Retinal pigment epithelial cell (primary cell): ENCODE data around the gene GAGE10.
"Not testable (repeated sequence)": the region's sequence is repeated elsewhere in the genome, so short reads cannot be mapped to it uniquely, and the experiment has no call there.

Source experiments
- DNase-seq: peaks from one replicate; pipeline ENCODE4 v3.0.0-alpha.2; 2010; ENCODE audit warnings: low read depth
- H3K4me3 ChIP-seq: 2 replicates; pipeline ENCODE4 v1.5.1; 2011; ENCODE audit warnings: mild to moderate bottlenecking, low read length, control low read depth, moderate library complexity
- CTCF ChIP-seq: conservative IDR thresholded peaks from 2 replicates; pipeline ENCODE4 v1.5.1; 2011; ENCODE audit warnings: low read depth, low read length, control low read depth, inconsistent platforms

The GAGE10 gene

GRCh38 chrX:49308604-49309269 is 5.3 kb downstream of the GAGE10 start:
- no peak for DNase-seq
- no peak overlapping the region for H3K4me3 ChIP-seq
- TF ChIP-seq CTCF: no peak

DNA sequence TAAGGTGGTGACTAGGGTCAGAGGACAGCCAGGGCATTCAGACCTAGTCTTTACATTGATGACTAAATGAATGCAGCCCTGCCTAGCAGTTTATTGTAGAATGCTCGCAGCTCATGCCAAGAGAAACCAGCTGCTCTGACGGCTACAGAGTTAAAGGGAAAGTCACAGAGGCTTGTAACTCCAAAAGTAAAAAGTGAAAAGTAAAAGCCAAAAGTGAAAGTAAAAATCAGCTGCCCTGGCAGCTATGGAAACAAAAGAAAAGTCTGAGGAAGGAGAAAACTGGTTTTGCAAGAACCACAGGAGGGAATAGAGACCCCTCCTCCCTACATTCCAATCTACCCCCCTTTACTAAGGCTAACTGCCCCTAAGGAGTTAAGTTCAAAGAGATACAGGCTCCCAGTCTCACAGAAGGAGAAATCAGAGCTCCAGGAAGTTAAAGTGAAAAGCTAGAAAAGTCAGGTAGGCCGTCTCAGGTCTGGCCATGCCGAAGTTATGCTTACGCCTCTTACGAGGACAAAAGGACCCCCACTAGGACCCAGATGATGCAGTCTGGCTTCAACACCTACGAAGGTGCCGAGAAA is 6.0 kb downstream of the GAGE10 start:
- no peak for TF ChIP-seq CTCF
- no peak for DNase-seq
- peak overlapping the region; percentile 19 for H3K4me3 ChIP-seq

- no peak for DNase-seq
- no peak for TF ChIP-seq CTCF
- H3K4me3 ChIP-seq: peak overlapping the region; percentile 19
Measured at GRCh38 chrX:49310371-49310770, 6.9 kb downstream of the GAGE10 start.

DNA sequence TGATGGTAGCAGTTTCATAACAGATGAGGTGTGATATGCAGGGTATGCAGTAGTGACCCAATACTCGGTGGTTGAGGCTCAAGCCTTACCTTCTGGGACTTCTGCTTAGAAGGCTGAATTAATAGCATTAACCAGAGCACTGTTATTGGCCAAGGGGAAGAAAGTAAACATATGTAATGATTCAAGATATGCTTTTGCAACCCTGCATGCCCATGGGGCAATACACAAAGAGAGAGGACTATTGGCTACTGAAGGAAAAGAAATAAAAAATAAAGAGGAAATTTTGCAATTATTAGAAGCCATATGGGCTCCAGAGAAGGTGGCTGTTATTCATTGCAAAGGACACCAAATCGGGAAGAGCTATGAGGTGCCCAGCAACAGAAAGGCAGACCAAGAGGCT is 8.7 kb downstream of the GAGE10 start:
- TF ChIP-seq CTCF: no peak
- no peak for DNase-seq
- H3K4me3 ChIP-seq: no peak overlapping the region

- no peak overlapping the region for H3K4me3 ChIP-seq
- no peak for DNase-seq
- no peak for TF ChIP-seq CTCF
Measured at GRCh38 chrX:49316085-49316484, 12.6 kb downstream of the GAGE10 start.

DNA sequence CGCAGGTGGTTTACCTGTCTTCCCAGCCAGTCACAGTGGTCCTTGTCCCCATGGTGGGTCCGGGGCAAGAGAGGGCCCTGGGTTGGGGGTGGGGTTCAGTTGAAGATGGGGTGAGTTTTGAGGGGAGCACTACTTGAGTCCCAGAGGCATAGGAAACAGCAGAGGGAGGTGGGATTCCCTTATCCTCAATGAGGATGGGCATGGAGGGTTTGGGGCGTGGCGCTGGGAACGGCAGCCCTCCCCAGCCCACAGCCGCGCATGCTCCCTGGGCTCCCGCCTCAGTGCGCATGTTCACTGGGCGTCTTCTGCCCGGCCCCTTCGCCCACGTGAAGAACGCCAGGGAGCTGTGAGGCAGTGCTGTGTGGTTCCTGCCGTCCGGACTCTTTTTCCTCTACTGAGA is 18.3 kb downstream of the GAGE10 start, which contains the start of gene GAGE12J:
Gene GAGE12J, plus strand, starts transcription at position 301 of the 400 bp plus-strand sequence. CDS start 1,157 bp downstream, outside the sequence.
- H3K4me3 ChIP-seq, DNase-seq: not testable (repeated sequence)

DNA sequence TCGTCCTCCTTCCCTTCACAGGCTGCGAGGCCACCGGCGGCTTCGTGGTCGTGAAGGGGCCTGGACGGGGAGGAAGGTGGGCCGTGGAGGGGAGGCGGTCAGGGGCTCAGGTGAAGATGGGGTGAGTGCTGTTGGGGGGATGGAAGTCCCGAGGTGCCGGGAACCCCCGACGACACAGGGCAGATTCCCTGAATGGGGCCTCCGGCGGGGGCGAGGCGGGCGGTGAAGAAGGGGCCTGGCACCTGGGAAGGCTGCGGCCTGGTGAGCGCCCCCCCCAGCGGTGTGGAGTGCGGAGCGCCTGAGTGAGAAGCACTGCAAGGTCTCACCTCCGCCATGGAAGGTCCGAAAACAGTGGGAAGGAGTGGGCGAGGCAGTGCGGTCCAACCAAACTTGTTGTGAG is 18.8 kb downstream of the GAGE10 start:
- not testable (repeated sequence) for H3K4me3 ChIP-seq

GRCh38 chrX:49323735-49324134 is 20.3 kb downstream of the GAGE10 start:
- not testable (repeated sequence) for H3K4me3 ChIP-seq, DNase-seq

More for the DNA sequence above, 18.8 kb downstream of the GAGE10 start:
- not testable (repeated sequence) for DNase-seq

DNA sequence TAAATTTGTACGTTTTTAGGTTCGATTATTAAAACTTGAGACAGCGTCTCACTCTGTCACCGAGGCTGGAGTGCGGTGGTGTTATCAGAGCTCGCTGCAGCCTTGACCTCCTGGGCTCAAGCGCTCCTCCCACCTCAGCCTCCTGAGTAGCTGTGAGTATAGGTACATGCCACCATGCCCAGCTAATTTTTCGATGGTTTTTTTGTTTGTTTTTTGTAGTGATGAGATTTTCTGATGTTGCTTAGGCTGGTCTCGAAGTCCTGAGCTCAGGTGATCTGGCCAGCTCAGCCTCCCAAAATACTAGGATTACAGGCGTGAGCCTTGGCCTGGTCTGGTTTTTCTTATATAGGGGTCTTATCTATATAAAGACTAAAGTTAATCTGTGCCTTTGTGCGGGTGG is 27.0 kb downstream of the GAGE10 start:
- not testable (repeated sequence) for H3K4me3 ChIP-seq, DNase-seq

- H3K4me3 ChIP-seq, DNase-seq: not testable (repeated sequence)
Measured at GRCh38 chrX:49331282-49331681, 27.8 kb downstream of the GAGE10 start, which contains the start of gene GAGE13. TSS of gene GAGE13 (plus strand) at chrX:49331582. CDS start at chrX:49332738, 1,156 bp downstream.

- not testable (repeated sequence) for DNase-seq, H3K4me3 ChIP-seq
Measured at GRCh38 chrX:49331841-49332240, 28.4 kb downstream of the GAGE10 start.

DNA sequence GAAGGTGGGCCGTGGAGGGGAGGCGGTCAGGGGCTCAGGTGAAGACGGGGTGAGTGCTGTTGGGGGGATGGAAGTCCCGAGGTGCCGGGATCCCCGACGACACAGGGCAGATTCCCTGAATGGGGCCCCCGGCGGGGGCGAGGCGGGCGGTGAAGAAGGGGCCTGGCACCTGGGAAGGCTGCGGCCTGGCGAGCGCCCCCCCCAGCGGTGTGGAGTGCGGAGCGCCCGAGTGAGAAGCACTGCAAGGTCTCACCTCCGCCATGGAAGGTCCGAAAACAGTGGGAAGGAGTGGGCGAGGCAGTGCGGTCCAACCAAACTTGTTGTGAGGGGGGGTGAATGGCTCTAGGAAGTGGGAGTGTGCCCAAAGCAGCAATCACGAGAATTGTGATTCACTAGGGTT is 38.0 kb downstream of the GAGE10 start:
- DNase-seq, H3K4me3 ChIP-seq: not testable (repeated sequence)

DNA sequence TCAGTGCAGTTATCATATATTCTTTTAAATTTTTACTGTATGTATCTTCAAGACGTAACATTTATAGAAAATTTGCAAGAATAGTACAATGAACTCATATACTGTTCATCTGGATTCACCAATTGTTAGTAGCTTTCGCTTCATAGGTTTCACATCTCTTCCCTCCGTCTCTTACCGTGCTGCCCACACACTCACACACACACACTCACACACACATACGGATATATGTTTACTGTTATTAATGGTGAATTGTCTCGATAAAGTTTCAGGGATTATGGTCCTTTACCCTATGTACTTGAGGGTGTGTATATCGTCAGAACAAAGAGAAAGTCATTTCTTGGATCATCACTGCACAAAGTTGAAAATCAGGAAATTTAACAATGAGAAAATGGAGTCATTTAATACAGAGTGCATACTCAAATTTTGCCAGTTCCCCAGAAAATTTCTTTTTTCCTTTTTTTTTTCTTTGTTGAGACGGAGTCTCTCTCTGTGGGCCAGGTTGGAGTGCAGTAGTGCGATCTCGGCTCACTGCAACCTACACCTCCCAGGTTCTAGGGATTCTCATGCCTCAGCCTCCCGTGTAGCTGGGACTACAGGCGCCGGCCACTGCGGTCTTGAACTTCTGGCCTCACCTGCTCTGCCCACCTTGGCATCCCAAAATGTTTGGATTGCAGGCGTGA is 41.2 kb downstream of the GAGE10 start:
- not testable (repeated sequence) for DNase-seq

More for the DNA sequence above, 41.2 kb downstream of the GAGE10 start:
- H3K4me3 ChIP-seq: not testable (repeated sequence)
